ENCODE measurements around the gene ACAA2. TPM values are rescaled to one million over a fixed set of nuclear protein-coding genes. Genes with fewer than 3 reads are reported as not detected.

Gene ACAA2
- total RNA-seq, 2 donors from 2014 or later = 42.8 to 44.8 TPM

- Histone ChIP-seq H3K27me3 (no peaks in the 10 kb centered on the region), H3K4me3 (no peak overlapping the region), H3K4me1 (no peaks in the 10 kb centered on the region), H3K27ac (no peak overlapping the region), H3K9me3 (no peaks in the 10 kb centered on the region), H3K36me3 (replicated peaks in 1 of 2; ENCODE audit: insufficient read depth in 1 of 2, low read depth in 2 of 2) (no peaks in the 10 kb centered on the region)
- intact Hi-C loops (cut with DNase I) = no loop called here
- TF ChIP-seq POLR2A (IDR thresholded peaks at IDR 0.05) (no peak), CTCF (IDR thresholded peaks at IDR 0.05) (no peak)
- WGBS, 2 donors = 57 to 58% methylated on average over 7 to 8 of the region's 8 CpGs
- no peak for DNase-seq
- no peak for ATAC-seq
These were observed 68.8 kb downstream of the ACAA2 start for GRCh38 chr18:49744376-49745008.

- TF ChIP-seq CTCF (IDR thresholded peaks at IDR 0.05) (no peak), POLR2A (IDR thresholded peaks at IDR 0.05) (no peak)
- Histone ChIP-seq H3K4me3 (no peak overlapping the region), H3K9me3 (no peaks in the 10 kb centered on the region), H3K27me3 (no peaks in the 10 kb centered on the region), H3K36me3 (replicated peaks in 1 of 2; ENCODE audit: insufficient read depth in 1 of 2, low read depth in 2 of 2) (no peaks in the 10 kb centered on the region), H3K4me1 (no peaks in the 10 kb centered on the region), H3K27ac (no peak overlapping the region)
- no peak for ATAC-seq
- whole genome bisulfite sequencing, 2 donors = 78 to 89% methylated on average over 5 of the region's 5 CpGs
- intact Hi-C loops (cut with DNase I) = no loop called here
- no peak for DNase-seq
These were observed 70.2 kb downstream of the ACAA2 start for GRCh38 chr18:49743117-49743567.

- H3K27ac ChIP-seq = no peak overlapping the region
- no peak for DNase-seq
- TF ChIP-seq POLR2A (IDR thresholded peaks at IDR 0.05) (no peak), CTCF (IDR thresholded peaks at IDR 0.05) (no peak)
- no peak overlapping the region for H3K4me3 ChIP-seq
- no peaks in the 10 kb centered on the region for H3K27me3 ChIP-seq
- H3K9me3 ChIP-seq = no peaks in the 10 kb centered on the region
- no peaks in the 10 kb centered on the region for H3K36me3 ChIP-seq (replicated peaks in 1 of 2; ENCODE audit: insufficient read depth in 1 of 2, low read depth in 2 of 2)
- no peak for ATAC-seq
- intact Hi-C loops (cut with DNase I) = no loop called here
- H3K4me1 ChIP-seq = no peaks in the 10 kb centered on the region
- WGBS, 2 donors = 46 to 65% methylated on average over 4 of the region's 4 CpGs
These were observed 70.8 kb downstream of the ACAA2 start for GRCh38 chr18:49742316-49743116.

GRCh38 chr18:49739275-49739674 is 74.1 kb downstream of the ACAA2 start:
- TF ChIP-seq POLR2A (IDR thresholded peaks at IDR 0.05) = no peak
- no peak for DNase-seq
- H3K27me3 ChIP-seq = no peaks in the 10 kb centered on the region
- ATAC-seq = no peak
- WGBS, 2 donors = 64 to 71% methylated on average over 4 of the region's 4 CpGs
- no peaks in the 10 kb centered on the region for H3K9me3 ChIP-seq
- no peaks in the 10 kb centered on the region for H3K4me1 ChIP-seq
- intact Hi-C loops (cut with DNase I) = no loop called here
- no peaks in the 10 kb centered on the region for H3K36me3 ChIP-seq (replicated peaks in 1 of 2; ENCODE audit: insufficient read depth in 1 of 2, low read depth in 2 of 2)
- no peak overlapping the region for H3K4me3 ChIP-seq
- no peak overlapping the region for H3K27ac ChIP-seq

GRCh38 chr18:49738721-49739120 is 74.6 kb downstream of the ACAA2 start:
- no peaks in the 10 kb centered on the region for H3K27me3 ChIP-seq
- H3K4me1 ChIP-seq = no peaks in the 10 kb centered on the region
- TF ChIP-seq POLR2A (IDR thresholded peaks at IDR 0.05) = no peak
- intact Hi-C loops (cut with DNase I) = no loop called here
- H3K9me3 ChIP-seq = no peaks in the 10 kb centered on the region
- no peaks in the 10 kb centered on the region for H3K36me3 ChIP-seq (replicated peaks in 1 of 2; ENCODE audit: insufficient read depth in 1 of 2, low read depth in 2 of 2)
- no peak for DNase-seq
- ATAC-seq = no peak
- no peak overlapping the region for H3K27ac ChIP-seq
- 78 to 80% methylated on average over 4 of the region's 4 CpGs for WGBS, 2 donors
- H3K4me3 ChIP-seq = no peak overlapping the region
